ENCODE data around the gene SLC35E1.

DNA sequence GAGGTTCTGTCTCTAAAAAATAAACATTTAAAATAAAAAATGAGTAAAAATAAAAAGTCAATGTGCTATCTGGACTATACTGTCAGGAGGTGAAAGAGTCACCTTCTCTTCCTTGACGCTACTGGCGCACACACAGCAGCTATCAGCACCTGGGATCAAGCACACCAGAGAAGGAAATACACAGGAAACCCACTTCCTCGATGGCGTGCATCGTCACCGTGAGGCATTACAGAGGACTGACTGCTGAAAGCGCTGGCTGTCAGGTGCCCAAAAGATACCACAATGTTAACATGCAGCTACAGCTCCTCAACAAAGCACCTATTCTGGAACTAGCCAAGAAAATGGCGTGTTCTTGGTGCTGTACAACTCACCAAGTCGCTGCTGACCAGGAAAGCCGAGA, 6.1 kb downstream of the SLC35E1 start:
- TF ChIP-seq, protein P1, sequence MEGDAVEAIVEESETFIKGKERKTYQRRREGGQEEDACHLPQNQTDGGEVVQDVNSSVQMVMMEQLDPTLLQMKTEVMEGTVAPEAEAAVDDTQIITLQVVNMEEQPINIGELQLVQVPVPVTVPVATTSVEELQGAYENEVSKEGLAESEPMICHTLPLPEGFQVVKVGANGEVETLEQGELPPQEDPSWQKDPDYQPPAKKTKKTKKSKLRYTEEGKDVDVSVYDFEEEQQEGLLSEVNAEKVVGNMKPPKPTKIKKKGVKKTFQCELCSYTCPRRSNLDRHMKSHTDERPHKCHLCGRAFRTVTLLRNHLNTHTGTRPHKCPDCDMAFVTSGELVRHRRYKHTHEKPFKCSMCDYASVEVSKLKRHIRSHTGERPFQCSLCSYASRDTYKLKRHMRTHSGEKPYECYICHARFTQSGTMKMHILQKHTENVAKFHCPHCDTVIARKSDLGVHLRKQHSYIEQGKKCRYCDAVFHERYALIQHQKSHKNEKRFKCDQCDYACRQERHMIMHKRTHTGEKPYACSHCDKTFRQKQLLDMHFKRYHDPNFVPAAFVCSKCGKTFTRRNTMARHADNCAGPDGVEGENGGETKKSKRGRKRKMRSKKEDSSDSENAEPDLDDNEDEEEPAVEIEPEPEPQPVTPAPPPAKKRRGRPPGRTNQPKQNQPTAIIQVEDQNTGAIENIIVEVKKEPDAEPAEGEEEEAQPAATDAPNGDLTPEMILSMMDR (IDR thresholded peaks at IDR 0.05; ENCODE audit: low read length): no peak
- TF ChIP-seq EZH2 (IDR thresholded peaks at IDR 0.05; ENCODE audit: borderline replicate concordance, low read length): no peak

Data from OCI-LY1 (cell line).